Measurements from ENCODE around the gene KANK2. TPM values are rescaled to one million over a fixed set of nuclear protein-coding genes. Genes with fewer than 3 reads are reported as not detected.

The KANK2 gene
- total and polyA plus RNA-seq, 2 of the 13 experiments (the other 11 are each of a cell fraction or from before 2014, with no cell fraction given) = 5.7 to 12.9 TPM

DNA sequence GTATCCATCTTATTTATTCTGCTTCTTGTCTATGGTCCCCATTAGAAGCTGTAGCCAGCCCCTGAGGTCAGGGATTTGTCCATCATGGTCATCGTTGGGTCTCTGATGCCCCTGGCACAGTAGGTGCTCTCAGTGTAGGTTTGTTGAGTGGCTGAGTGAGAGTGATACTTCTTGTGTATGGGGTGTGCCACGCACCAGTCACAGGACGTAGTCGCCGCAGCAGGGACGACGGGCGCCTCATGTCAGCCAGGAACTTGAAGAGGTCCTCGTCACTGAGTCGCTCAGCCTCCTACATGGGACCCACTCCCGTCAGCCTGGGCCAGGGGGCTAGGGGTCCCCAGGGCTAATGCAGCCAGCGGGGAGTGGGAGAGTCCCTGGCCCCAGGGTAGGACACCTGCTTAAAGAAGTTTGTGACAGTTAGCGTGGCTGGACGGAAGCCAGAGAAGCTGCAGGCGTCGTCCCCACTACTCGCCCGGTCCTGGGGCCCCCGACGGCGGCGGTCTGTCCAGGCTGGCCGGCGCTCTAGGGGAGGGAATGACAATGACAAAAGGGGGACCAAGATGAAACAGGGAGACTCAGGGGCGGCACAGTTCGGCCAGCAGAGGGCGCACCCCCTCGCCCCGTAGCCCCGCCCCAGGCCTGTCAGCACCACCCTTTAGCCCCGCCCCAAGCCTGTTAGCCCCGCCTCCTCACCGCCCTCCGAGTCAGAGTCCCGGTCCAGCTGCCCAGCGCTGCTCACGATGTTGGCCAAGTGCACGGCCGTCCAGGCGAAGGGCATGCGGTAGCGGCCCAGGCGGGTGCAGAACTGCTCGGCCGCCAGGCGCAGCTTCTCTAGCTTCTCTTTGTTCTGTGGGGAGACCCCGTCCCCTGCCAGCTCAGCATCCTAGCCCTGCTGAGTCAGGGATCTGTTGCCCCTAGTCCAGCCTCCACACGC lies 45.8 kb upstream of the KANK2 start (continued):
- TF ChIP-seq ATM (IDR thresholded peaks at IDR 0.05; ENCODE audit: borderline replicate concordance) (no peak), ISL2 (CRISPR knock-in tag; IDR thresholded peaks at IDR 0.05) (0 out of 2 replicates have a peak, but pooled peaks have one; percentile 8), MEF2D (CRISPR knock-in tag; IDR thresholded peaks at IDR 0.05) (0 out of 2 replicates have a peak, but pooled peaks have one; percentile 13), SP5 (CRISPR knock-in tag; IDR thresholded peaks at IDR 0.05; ENCODE audit: borderline replicate concordance, low read depth) (no peak), U2AF2 (IDR thresholded peaks at IDR 0.05; ENCODE audit: low read depth, low read length) (no peak), EZH2 (conservative IDR thresholded peaks at IDR 0.05; ENCODE audit: low read depth, low read length) (no peak), ZMYM2 (CRISPR knock-in tag; IDR thresholded peaks at IDR 0.05) (peak; percentile 37; the same call in 1 of the 2 replicates), TAF15 (IDR thresholded peaks at IDR 0.05; ENCODE audit: low read depth, low read length, poor library complexity, severe bottlenecking) (no peak), MAFF (IDR thresholded peaks at IDR 0.05; ENCODE audit: low read depth, low read length) (peak; percentile 76), ZNF3 (CRISPR knock-in tag; IDR thresholded peaks at IDR 0.05) (peak; percentile 96), SYNCRIP (IDR thresholded peaks at IDR 0.05; ENCODE audit: insufficient read depth, low read depth, low read length) (no peak), ZNF792 (CRISPR knock-in tag; IDR thresholded peaks at IDR 0.05) (no peak), DR1 (CRISPR knock-in tag; IDR thresholded peaks at IDR 0.05) (no peak), YY1 (IDR thresholded peaks at IDR 0.05; ENCODE audit: insufficient read depth, insufficient replicate concordance, low read depth, low read length) (peak; percentile 23)
- TF ChIP-seq, protein P1, sequence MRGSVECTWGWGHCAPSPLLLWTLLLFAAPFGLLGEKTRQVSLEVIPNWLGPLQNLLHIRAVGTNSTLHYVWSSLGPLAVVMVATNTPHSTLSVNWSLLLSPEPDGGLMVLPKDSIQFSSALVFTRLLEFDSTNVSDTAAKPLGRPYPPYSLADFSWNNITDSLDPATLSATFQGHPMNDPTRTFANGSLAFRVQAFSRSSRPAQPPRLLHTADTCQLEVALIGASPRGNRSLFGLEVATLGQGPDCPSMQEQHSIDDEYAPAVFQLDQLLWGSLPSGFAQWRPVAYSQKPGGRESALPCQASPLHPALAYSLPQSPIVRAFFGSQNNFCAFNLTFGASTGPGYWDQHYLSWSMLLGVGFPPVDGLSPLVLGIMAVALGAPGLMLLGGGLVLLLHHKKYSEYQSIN (CRISPR knock-in tag; IDR thresholded peaks at IDR 0.05; ENCODE audit: borderline replicate concordance) = no peak
- TF ChIP-seq, protein P2, sequence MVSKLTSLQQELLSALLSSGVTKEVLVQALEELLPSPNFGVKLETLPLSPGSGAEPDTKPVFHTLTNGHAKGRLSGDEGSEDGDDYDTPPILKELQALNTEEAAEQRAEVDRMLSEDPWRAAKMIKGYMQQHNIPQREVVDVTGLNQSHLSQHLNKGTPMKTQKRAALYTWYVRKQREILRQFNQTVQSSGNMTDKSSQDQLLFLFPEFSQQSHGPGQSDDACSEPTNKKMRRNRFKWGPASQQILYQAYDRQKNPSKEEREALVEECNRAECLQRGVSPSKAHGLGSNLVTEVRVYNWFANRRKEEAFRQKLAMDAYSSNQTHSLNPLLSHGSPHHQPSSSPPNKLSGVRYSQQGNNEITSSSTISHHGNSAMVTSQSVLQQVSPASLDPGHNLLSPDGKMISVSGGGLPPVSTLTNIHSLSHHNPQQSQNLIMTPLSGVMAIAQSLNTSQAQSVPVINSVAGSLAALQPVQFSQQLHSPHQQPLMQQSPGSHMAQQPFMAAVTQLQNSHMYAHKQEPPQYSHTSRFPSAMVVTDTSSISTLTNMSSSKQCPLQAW (CRISPR knock-in tag; IDR thresholded peaks at IDR 0.05) = no peak
- TF ChIP-seq, protein P3, sequence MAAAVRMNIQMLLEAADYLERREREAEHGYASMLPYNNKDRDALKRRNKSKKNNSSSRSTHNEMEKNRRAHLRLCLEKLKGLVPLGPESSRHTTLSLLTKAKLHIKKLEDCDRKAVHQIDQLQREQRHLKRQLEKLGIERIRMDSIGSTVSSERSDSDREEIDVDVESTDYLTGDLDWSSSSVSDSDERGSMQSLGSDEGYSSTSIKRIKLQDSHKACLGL (CRISPR knock-in tag; IDR thresholded peaks at IDR 0.05) = no peak; the same call in 1 of the 2 replicates
- TF ChIP-seq, protein P4, sequence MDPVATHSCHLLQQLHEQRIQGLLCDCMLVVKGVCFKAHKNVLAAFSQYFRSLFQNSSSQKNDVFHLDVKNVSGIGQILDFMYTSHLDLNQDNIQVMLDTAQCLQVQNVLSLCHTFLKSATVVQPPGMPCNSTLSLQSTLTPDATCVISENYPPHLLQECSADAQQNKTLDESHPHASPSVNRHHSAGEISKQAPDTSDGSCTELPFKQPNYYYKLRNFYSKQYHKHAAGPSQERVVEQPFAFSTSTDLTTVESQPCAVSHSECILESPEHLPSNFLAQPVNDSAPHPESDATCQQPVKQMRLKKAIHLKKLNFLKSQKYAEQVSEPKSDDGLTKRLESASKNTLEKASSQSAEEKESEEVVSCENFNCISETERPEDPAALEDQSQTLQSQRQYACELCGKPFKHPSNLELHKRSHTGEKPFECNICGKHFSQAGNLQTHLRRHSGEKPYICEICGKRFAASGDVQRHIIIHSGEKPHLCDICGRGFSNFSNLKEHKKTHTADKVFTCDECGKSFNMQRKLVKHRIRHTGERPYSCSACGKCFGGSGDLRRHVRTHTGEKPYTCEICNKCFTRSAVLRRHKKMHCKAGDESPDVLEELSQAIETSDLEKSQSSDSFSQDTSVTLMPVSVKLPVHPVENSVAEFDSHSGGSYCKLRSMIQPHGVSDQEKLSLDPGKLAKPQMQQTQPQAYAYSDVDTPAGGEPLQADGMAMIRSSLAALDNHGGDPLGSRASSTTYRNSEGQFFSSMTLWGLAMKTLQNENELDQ (CRISPR knock-in tag; IDR thresholded peaks at IDR 0.05; ENCODE audit: borderline replicate concordance) = no peak
- TF ChIP-seq, protein P5, sequence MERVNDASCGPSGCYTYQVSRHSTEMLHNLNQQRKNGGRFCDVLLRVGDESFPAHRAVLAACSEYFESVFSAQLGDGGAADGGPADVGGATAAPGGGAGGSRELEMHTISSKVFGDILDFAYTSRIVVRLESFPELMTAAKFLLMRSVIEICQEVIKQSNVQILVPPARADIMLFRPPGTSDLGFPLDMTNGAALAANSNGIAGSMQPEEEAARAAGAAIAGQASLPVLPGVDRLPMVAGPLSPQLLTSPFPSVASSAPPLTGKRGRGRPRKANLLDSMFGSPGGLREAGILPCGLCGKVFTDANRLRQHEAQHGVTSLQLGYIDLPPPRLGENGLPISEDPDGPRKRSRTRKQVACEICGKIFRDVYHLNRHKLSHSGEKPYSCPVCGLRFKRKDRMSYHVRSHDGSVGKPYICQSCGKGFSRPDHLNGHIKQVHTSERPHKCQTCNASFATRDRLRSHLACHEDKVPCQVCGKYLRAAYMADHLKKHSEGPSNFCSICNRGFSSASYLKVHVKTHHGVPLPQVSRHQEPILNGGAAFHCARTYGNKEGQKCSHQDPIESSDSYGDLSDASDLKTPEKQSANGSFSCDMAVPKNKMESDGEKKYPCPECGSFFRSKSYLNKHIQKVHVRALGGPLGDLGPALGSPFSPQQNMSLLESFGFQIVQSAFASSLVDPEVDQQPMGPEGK (CRISPR knock-in tag; IDR thresholded peaks at IDR 0.05) = 0 out of 2 replicates have a peak, but pooled peaks have one; percentile 37

All from HepG2 (cell line).